HCT116 (cell line): ENCODE data around the gene GBP5. TPM values are rescaled to one million over a fixed set of nuclear protein-coding genes. Genes with fewer than 3 reads are reported as not detected.

Experiments
- ATAC-seq: fragments of 200-7000 bp; cut with Tn5 transposase; 2 replicates; pipeline ENCODE4 v1.9.1; 2020; ENCODE audit warnings: mild to moderate bottlenecking, moderate library complexity
- BruUV-seq: library from RNA; stranded (reverse); fragments of 400-500 nt; replicated peaks from 2 replicates; lab custom pipeline; 2021; lab: Mats Ljungman, UMichigan
- CTCF ChIA-PET: fragments of 300-600 bp; sonication (Branson Sonifier 250); formaldehyde crosslinking; loops from one replicate; lab custom pipeline; 2021; ENCODE audit warnings: antibody characterized with exemption; lab: Charles Lee
- POLR2A ChIA-PET: fragments of 300-600, 350-600 bp; sonication (Branson Sonifier 250); formaldehyde crosslinking; loops from one replicate; lab custom pipeline; 2021; ENCODE audit warnings: antibody characterized with exemption; lab: Charles Lee
- RAD21 ChIA-PET, 2 experiments: fragments of 300-600 bp; sonication (Branson Sonifier 250); formaldehyde crosslinking; loops; one replicate each; lab custom pipeline; 2023; ENCODE audit warnings: low total read pairs in 2 of 2; ENCODE audit not compliant: uncharacterized antibody in 2 of 2, unreplicated experiment in 2 of 2, low non-redundant PET in 1 of 2; lab: Charles Lee
- DNase-seq: peaks from one replicate; pipeline ENCODE4 v3.0.0-alpha.2; 2010; ENCODE audit warnings: low read depth, low spot score
- H2AFZ ChIP-seq: fragments of 200-600 bp; shearing (Covaris generic), sonication (generic); 2 replicates; pipeline ENCODE4 v1.6.1; 2017; ENCODE audit warnings: low read depth, mixed run types, mixed read lengths, antibody characterized with exemption, low read length; ENCODE audit not compliant: poor library complexity, severe bottlenecking
- H3K27ac ChIP-seq: 2 replicates; pipeline ENCODE4 v1.5.1; 2012; ENCODE audit warnings: low read depth, low read length
- H3K27me3 ChIP-seq: fragments of 200-600 bp; sonication (generic); 2 replicates; pipeline ENCODE4 v1.6.1; 2016; ENCODE audit warnings: mixed run types, low read length, mixed read lengths; ENCODE audit not compliant: insufficient read depth
- H3K36me3 ChIP-seq, 2 experiments: fragments of 200-500 bp in 1 of 2; fragments of 200-600 bp in 1 of 2; sonication (Bioruptor generic) in 1 of 2; sonication (generic) in 1 of 2; 2 replicates each; pipeline versions ENCODE4 v1.5.1 to v1.6.1; 2014 to 2016; ENCODE audit warnings: low read length in 2 of 2, inconsistent platforms in 1 of 2, mixed read lengths in 1 of 2, mixed run types in 1 of 2; ENCODE audit not compliant: insufficient read depth in 2 of 2, control insufficient read depth in 1 of 2
- H3K4me1 ChIP-seq, 2 experiments: fragments of 200-600 bp in 1 of 2; sonication (generic) in 1 of 2; 2 replicates each; pipeline versions ENCODE4 v1.5.1 to v1.6.1; 2012 to 2017; ENCODE audit warnings: low read length in 2 of 2, inconsistent platforms in 1 of 2, mild to moderate bottlenecking in 1 of 2, mixed read lengths in 1 of 2, mixed run types in 1 of 2, moderate library complexity in 1 of 2; ENCODE audit not compliant: insufficient read depth in 2 of 2, control insufficient read depth in 1 of 2
- H3K4me2 ChIP-seq: fragments of 200-600 bp; sonication (generic); 2 replicates; pipeline ENCODE4 v1.6.1; 2017; ENCODE audit warnings: mixed run types, low read length, mixed read lengths
- H3K4me3 ChIP-seq, 2 experiments: fragments of 200-600 bp in 1 of 2; sonication (generic) in 1 of 2; replicated peaks in 1 of 2; 2 replicates each; pipeline ENCODE4 v1.5.1; 2011 to 2016; ENCODE audit warnings: low read length in 2 of 2, control low read depth in 1 of 2, low read depth in 1 of 2, mild to moderate bottlenecking in 1 of 2, mixed read lengths in 1 of 2, mixed run types in 1 of 2
- H3K79me2 ChIP-seq: fragments of 200-600 bp; sonication (generic); 2 replicates; pipeline ENCODE4 v1.6.1; 2017; ENCODE audit warnings: mild to moderate bottlenecking, mixed run types, low read length, moderate library complexity, mixed read lengths; ENCODE audit not compliant: insufficient read depth
- H3K9ac ChIP-seq: fragments of 200-600 bp; sonication (generic); 2 replicates; pipeline ENCODE4 v1.6.1; 2016; ENCODE audit warnings: low read length, mixed read lengths
- H3K9me2 ChIP-seq: fragments of 200-600 bp; sonication (generic), shearing (Covaris generic); 2 replicates; pipeline ENCODE4 v1.6.1; 2017; ENCODE audit warnings: mixed run types, mild to moderate bottlenecking, moderate library complexity; ENCODE audit not compliant: insufficient read depth
- H3K9me3 ChIP-seq, 2 experiments: fragments of 200-500 bp in 1 of 2; fragments of 200-600 bp in 1 of 2; sonication (Bioruptor generic) in 1 of 2; sonication (generic) in 1 of 2; 2 replicates each; pipeline ENCODE4 v1.6.1; 2014 to 2017; ENCODE audit warnings: low read length in 2 of 2, mixed read lengths in 2 of 2, inconsistent platforms in 1 of 2, low read depth in 1 of 2, mild to moderate bottlenecking in 1 of 2, mixed run types in 1 of 2, moderate library complexity in 1 of 2; ENCODE audit not compliant: control insufficient read depth in 1 of 2, insufficient read depth in 1 of 2
- H4K20me1 ChIP-seq: fragments of 200-600 bp; sonication (generic), shearing (Covaris generic); 2 replicates; pipeline ENCODE4 v1.6.1; 2017; ENCODE audit warnings: mixed run types, mild to moderate bottlenecking, moderate library complexity; ENCODE audit not compliant: insufficient read depth
- CBX3 ChIP-seq: IDR thresholded peaks from 2 replicates; pipeline ENCODE4 v1.6.1; 2012; ENCODE audit warnings: low read depth
- EGR1 ChIP-seq: IDR thresholded peaks from 2 replicates; pipeline ENCODE4 v1.6.1; 2012; ENCODE audit warnings: low read depth
- EZH2 ChIP-seq: fragments of 200-600 bp; sonication (generic); IDR thresholded peaks from 2 replicates; pipeline ENCODE4 v1.6.1; 2017; ENCODE audit warnings: antibody characterized with exemption, mixed run types
- EZH2phosphoT487 ChIP-seq: fragments of 200-600 bp; IDR thresholded peaks from 2 replicates; pipeline ENCODE4 v1.6.1; 2018; ENCODE audit warnings: antibody characterized with exemption, borderline replicate concordance
- FOSL1 ChIP-seq: IDR thresholded peaks from 2 replicates; pipeline ENCODE4 v1.6.1; 2012; ENCODE audit warnings: low read depth
- JUND ChIP-seq: IDR thresholded peaks from 2 replicates; pipeline ENCODE4 v1.6.1; 2012
- POLR2A ChIP-seq: IDR thresholded peaks from 2 replicates; pipeline ENCODE4 v1.7.0; 2011; ENCODE audit warnings: borderline replicate concordance; ENCODE audit not compliant: insufficient read depth, insufficient read length; ENCODE audit errors: extremely low read depth
- RAD21 ChIP-seq: IDR thresholded peaks from 2 replicates; pipeline ENCODE4 v1.6.1; 2012; ENCODE audit warnings: low read depth, mild to moderate bottlenecking
- SIN3A ChIP-seq: IDR thresholded peaks from 2 replicates; pipeline ENCODE4 v1.6.1; 2012; ENCODE audit warnings: low read depth
- SP1 ChIP-seq: IDR thresholded peaks from 2 replicates; pipeline ENCODE4 v1.6.1; 2012; ENCODE audit warnings: low read depth
- TCF7L2 ChIP-seq: IDR thresholded peaks from 2 replicates; pipeline ENCODE4 v1.7.0; 2011; ENCODE audit warnings: borderline replicate concordance, inconsistent platforms; ENCODE audit not compliant: insufficient read depth, insufficient read length; ENCODE audit errors: extremely low read depth
- ZFX ChIP-seq: fragments of 450-650 bp; IDR thresholded peaks from 2 replicates; pipeline ENCODE4 v1.6.1; 2017
- ZNF274 ChIP-seq: fragments of 200-500 bp; sonication (Bioruptor generic); IDR thresholded peaks from 2 replicates; pipeline ENCODE4 v1.6.1; 2014; ENCODE audit warnings: mild to moderate bottlenecking, low read depth, low read length, inconsistent platforms
- intact Hi-C: fragments of 100-400 bp; cut with micrococcal nuclease; formaldehyde crosslinking; loops from 2 replicates; pipeline ENCODE4 v1.10.0; 2022
- total RNA-seq: library from RNA; stranded (reverse); gene quantifications from one replicate; pipeline ENCODE4 v1.2.1, GENCODE V29; 2021; ENCODE audit not compliant: unreplicated experiment
- TF ChIP-seq, protein P1 (sequence below): IDR thresholded peaks from 2 replicates; pipeline ENCODE4 v1.6.1; 2012; ENCODE audit warnings: low read depth
- TF ChIP-seq, protein P2 (sequence below): IDR thresholded peaks from 2 replicates; pipeline ENCODE4 v1.6.1; 2012

GBP5 gene
- total RNA-seq, 1 experiment from 2014 or later = 0.17 TPM

DNA sequence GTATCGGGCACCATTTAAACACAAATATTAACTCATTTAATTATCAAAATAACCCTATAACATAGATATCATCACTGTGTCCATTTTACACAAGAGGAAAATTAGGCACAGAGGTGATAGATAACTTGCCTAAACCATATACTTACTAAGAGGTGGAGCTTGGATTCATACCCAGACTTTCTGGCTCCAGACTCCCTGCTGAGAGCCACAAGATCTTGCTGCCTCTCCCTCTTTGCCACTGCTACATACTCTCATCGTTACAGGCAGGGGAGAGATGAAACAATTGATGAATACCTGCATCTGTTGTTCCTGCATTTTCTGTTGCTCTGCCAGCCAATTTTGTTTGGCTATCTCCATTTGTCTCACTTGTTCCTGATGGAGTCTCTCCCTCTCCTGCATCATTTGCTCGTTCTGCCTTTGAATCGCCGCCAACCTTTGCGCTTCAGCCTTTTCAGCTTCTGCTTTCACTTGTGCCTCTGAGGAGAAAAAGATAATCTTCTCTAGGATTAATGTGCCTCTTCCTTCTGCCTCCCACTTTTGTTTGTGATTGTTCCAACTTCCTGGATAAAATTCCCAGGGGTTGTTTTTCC is 10.6 kb downstream of the GBP5 start:
- no peak for TF ChIP-seq POLR2A
- TF ChIP-seq JUND = no peak
- peak; percentile 31 for TF ChIP-seq TCF7L2
- TF ChIP-seq EGR1 = no peak
- no peak for TF ChIP-seq ZFX
- TF ChIP-seq ZNF274 = no peak
- no peak for TF ChIP-seq SP1
- TF ChIP-seq RAD21 = no peak
- no peak for TF ChIP-seq SIN3A
- TF ChIP-seq FOSL1 = no peak
- TF ChIP-seq CBX3 = 0 out of 2 replicates have a peak, but pooled peaks have one; percentile 5
- Histone ChIP-seq H3K9me2 (no peaks in the 10 kb centered on the region), H3K79me2 (no peaks in the 10 kb centered on the region), H3K9me3 (no peaks in the 10 kb centered on the region), H3K4me1 (peaks cover 29 to 34% of the 10 kb centered on the region in 2 experiments; a peak in 3 of 4 replicates), H3K36me3 (no peaks in the 10 kb centered on the region), H3K27ac (peak overlapping the region; percentile 21), H3K9ac (no peak overlapping the region), H2AFZ (peak overlapping the region; percentile 62), H4K20me1 (no peaks in the 10 kb centered on the region), H3K27me3 (no peaks in the 10 kb centered on the region), H3K4me3 (peak overlapping the region in 1 of 2 experiments; percentile 25; a peak in 1 of 4 replicates), H3K4me2 (peak overlapping the region; percentile 68)
- DNase-seq (peak; percentile 18), ATAC-seq (peak; percentile 78)
- ChIA-PET POLR2A (no interaction called here), CTCF (no interaction called here), RAD21 (no interaction called here)
- no TSS peak for BruUV-seq
- intact Hi-C loops = no loop called here

DNA sequence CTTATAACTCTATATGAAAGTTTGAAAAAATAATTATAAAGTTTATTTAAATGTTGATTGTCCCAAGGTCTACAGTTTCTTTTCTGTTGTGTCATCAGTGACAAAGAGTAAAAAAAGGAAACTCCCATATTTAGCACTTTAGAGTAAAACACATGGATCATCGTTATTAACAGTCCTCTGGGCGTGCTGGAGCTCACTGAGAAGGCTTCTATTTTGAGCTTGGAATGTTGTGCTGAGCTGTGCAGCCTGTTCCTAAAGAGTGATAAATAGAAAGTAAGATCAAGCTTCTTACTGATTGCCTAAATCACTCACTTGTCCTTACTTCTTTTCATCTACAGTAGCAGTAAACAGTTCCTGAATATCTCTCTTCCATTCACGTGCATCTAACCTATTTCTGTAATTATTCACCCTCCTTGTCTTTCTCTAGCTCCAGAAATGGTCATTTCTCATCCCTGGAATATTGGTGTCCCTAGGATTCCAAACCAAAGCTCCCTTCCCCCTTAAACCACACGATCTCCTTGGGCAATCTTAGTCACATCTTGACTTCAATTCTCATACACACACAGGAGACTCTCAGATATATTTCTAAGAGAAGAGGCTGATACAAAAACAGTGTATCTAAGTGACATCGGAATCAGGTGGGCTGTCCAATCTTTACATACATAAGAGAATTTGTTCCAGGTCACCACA is 11.9 kb downstream of the GBP5 start:
- Histone ChIP-seq H3K9me2 (no peaks in the 10 kb centered on the region), H3K79me2 (no peaks in the 10 kb centered on the region), H3K9me3 (no peaks in the 10 kb centered on the region), H3K9ac (no peak overlapping the region), H3K36me3 (no peaks in the 10 kb centered on the region), H3K27me3 (no peaks in the 10 kb centered on the region), H3K4me1 (peaks cover 29 to 34% of the 10 kb centered on the region in 2 experiments; a peak in 3 of 4 replicates), H3K27ac (no peak overlapping the region), H2AFZ (peak overlapping the region; percentile 31), H3K4me2 (peak overlapping the region; percentile 68), H4K20me1 (no peaks in the 10 kb centered on the region), H3K4me3 (no peak overlapping the region)
- no TSS peak for BruUV-seq
- ATAC-seq (no peak), DNase-seq (no peak)
- intact Hi-C loops = no loop called here
- ChIA-PET POLR2A (no interaction called here), CTCF (no interaction called here), RAD21 (no interaction called here)
- TF ChIP-seq, protein P1, sequence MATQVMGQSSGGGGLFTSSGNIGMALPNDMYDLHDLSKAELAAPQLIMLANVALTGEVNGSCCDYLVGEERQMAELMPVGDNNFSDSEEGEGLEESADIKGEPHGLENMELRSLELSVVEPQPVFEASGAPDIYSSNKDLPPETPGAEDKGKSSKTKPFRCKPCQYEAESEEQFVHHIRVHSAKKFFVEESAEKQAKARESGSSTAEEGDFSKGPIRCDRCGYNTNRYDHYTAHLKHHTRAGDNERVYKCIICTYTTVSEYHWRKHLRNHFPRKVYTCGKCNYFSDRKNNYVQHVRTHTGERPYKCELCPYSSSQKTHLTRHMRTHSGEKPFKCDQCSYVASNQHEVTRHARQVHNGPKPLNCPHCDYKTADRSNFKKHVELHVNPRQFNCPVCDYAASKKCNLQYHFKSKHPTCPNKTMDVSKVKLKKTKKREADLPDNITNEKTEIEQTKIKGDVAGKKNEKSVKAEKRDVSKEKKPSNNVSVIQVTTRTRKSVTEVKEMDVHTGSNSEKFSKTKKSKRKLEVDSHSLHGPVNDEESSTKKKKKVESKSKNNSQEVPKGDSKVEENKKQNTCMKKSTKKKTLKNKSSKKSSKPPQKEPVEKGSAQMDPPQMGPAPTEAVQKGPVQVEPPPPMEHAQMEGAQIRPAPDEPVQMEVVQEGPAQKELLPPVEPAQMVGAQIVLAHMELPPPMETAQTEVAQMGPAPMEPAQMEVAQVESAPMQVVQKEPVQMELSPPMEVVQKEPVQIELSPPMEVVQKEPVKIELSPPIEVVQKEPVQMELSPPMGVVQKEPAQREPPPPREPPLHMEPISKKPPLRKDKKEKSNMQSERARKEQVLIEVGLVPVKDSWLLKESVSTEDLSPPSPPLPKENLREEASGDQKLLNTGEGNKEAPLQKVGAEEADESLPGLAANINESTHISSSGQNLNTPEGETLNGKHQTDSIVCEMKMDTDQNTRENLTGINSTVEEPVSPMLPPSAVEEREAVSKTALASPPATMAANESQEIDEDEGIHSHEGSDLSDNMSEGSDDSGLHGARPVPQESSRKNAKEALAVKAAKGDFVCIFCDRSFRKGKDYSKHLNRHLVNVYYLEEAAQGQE = no peak
- TF ChIP-seq EZH2phosphoT487 = no peak
- no peak for TF ChIP-seq JUND
- no peak for TF ChIP-seq FOSL1
- no peak for TF ChIP-seq SP1
- no peak for TF ChIP-seq EZH2
- no peak for TF ChIP-seq ZFX
- no peak for TF ChIP-seq EGR1
- TF ChIP-seq, protein P2, sequence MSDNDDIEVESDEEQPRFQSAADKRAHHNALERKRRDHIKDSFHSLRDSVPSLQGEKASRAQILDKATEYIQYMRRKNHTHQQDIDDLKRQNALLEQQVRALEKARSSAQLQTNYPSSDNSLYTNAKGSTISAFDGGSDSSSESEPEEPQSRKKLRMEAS = no peak
